K562 (cell line): ENCODE measurements around the gene ADCY1. TPM values are rescaled to one million over a fixed set of nuclear protein-coding genes. Genes with fewer than 3 reads are reported as not detected.

Experiments used
- ATAC-seq: fragments of 200-7000 bp; cut with Tn5 transposase; 3 replicates; pipeline ENCODE4 v1.9.1; 2020; ENCODE audit warnings: moderate library complexity
- BruUV-seq: library from RNA; stranded (reverse); fragments of 400-500 nt; replicated peaks from 2 replicates; lab custom pipeline; 2021; lab: Mats Ljungman, UMichigan
- CTCF ChIA-PET: fragments of 300-600 bp; formaldehyde crosslinking; extraction: SDS; loops from one replicate; lab custom pipeline; 2021; ENCODE audit warnings: low intra/inter-chr PET ratio; lab: Yijun Ruan, JAX
- POLR2A ChIA-PET: fragments of 300-600, 350-650 bp; sonication (Branson Sonifier 250); formaldehyde crosslinking; extraction: SDS; loops from one replicate; lab custom pipeline; 2021; ENCODE audit warnings: antibody characterized with exemption, inconsistent platforms; lab: Yijun Ruan, JAX
- DNase-seq, 4 experiments: peaks; one replicate each; pipeline versions ENCODE4 v3.0.0 to v3.0.0-alpha.2; 2011 to 2018; ENCODE audit warnings: low spot score in 3 of 4, mixed read lengths in 3 of 4; ENCODE audit errors: extremely low read depth in 1 of 4
- FAIRE-seq: peaks from 2 replicates; lab custom pipeline; 2011; peaks lifted over from hg19 to GRCh38; lab: Jason Lieb, UNC
- H2AFZ ChIP-seq: 2 replicates; pipeline ENCODE4 v1.6.0; 2011; ENCODE audit warnings: low read depth, low read length, control low read depth, inconsistent platforms
- H3K27ac ChIP-seq: fragments of 200-600 bp; 3 replicates; pipeline ENCODE4 v1.8.0; 2011; ENCODE audit warnings: low read depth, mild to moderate bottlenecking, control low read depth, inconsistent platforms, low read length, moderate library complexity, mixed read lengths; ENCODE audit errors: extremely low read depth
- H3K27me3 ChIP-seq, 2 experiments: fragments of 300-600 bp in 1 of 2; 2 replicates in 1 of 2; 3 replicates in 1 of 2; pipeline versions ENCODE4 v1.6.0 to v1.8.0; 2011; ENCODE audit warnings: inconsistent platforms in 2 of 2, low read length in 2 of 2, mild to moderate bottlenecking in 1 of 2, mixed read lengths in 1 of 2, moderate library complexity in 1 of 2; ENCODE audit not compliant: control insufficient read depth in 2 of 2, insufficient read depth in 2 of 2
- H3K36me3 ChIP-seq: fragments of 300-600 bp; 3 replicates; pipeline ENCODE4 v1.8.0; 2011; ENCODE audit warnings: mild to moderate bottlenecking, low read length, inconsistent platforms; ENCODE audit not compliant: control insufficient read depth, insufficient read depth
- H3K4me1 ChIP-seq, 2 experiments: fragments of 200-600 bp in 1 of 2; replicated peaks in 1 of 2; 2 replicates in 1 of 2; 3 replicates in 1 of 2; pipeline versions ENCODE4 v1.5.1 to v1.8.0; 2011; ENCODE audit warnings: inconsistent platforms in 2 of 2, low read length in 2 of 2, mild to moderate bottlenecking in 1 of 2, mixed read lengths in 1 of 2, moderate library complexity in 1 of 2; ENCODE audit not compliant: control insufficient read depth in 2 of 2, insufficient read depth in 2 of 2
- H3K4me2 ChIP-seq: 2 replicates; pipeline ENCODE4 v1.6.1; 2011; ENCODE audit warnings: low read length, control low read depth, inconsistent platforms, mixed read lengths; ENCODE audit not compliant: insufficient read depth
- H3K4me3 ChIP-seq: fragments of 200-600 bp; sonication (generic), shearing (Covaris generic); 2 replicates; pipeline ENCODE4 v1.5.1; 2016; ENCODE audit warnings: control low read depth, inconsistent platforms
- H3K79me2 ChIP-seq: fragments of 200-600 bp; 3 replicates; pipeline ENCODE4 v1.8.0; 2011; ENCODE audit warnings: low read length, inconsistent platforms; ENCODE audit not compliant: control insufficient read depth, insufficient read depth
- H3K9ac ChIP-seq, 2 experiments: 2 replicates each; pipeline versions ENCODE4 v1.6.0 to v1.6.1; 2011; ENCODE audit warnings: low read depth in 2 of 2, low read length in 2 of 2, control low read depth in 1 of 2, inconsistent platforms in 1 of 2, mild to moderate bottlenecking in 1 of 2, mixed read lengths in 1 of 2; ENCODE audit not compliant: insufficient read depth in 1 of 2
- H3K9me1 ChIP-seq: one replicate; pipeline ENCODE4 v1.6.0; 2011; ENCODE audit warnings: inconsistent platforms, mild to moderate bottlenecking, low read length, moderate library complexity; ENCODE audit not compliant: control insufficient read depth, insufficient read depth
- H3K9me3 ChIP-seq: replicated peaks from 2 replicates; pipeline ENCODE4 v1.5.1; 2011; ENCODE audit warnings: low read depth, low read length, inconsistent platforms; ENCODE audit not compliant: control insufficient read depth, insufficient read depth
- H4K20me1 ChIP-seq: replicated peaks from 2 replicates; pipeline ENCODE4 v1.6.1; 2011; ENCODE audit warnings: low read length, inconsistent platforms, mixed read lengths; ENCODE audit not compliant: control insufficient read depth, insufficient read depth
- CAMTA2 ChIP-seq: fragments of 250-450 bp; sonication (Bioruptor Pico); conservative IDR thresholded peaks from 2 replicates; pipeline ENCODE4 v1.5.1; 2022
- MECOM ChIP-seq: fragments of 250-450 bp; sonication (Bioruptor Pico); IDR thresholded peaks from 2 replicates; pipeline ENCODE4 v1.8.0; 2022; ENCODE audit warnings: inconsistent platforms
- NR2C1 ChIP-seq, 2 experiments: fragments of 450-650 bp; IDR thresholded peaks; 2 replicates each; pipeline ENCODE4 v1.6.1; 2017; ENCODE audit warnings: mild to moderate bottlenecking in 2 of 2, antibody characterized with exemption in 1 of 2, inconsistent platforms in 1 of 2, missing compliant biosample characterization in 1 of 2, missing genetic modification characterization in 1 of 2
- RUNX1 ChIP-seq: sonication (generic); IDR thresholded peaks from 2 replicates; pipeline ENCODE4 v1.6.1; 2016; ENCODE audit warnings: antibody characterized with exemption, low read depth
- TFAM ChIP-seq: fragments of 250-450 bp; sonication (Bioruptor Pico); conservative IDR thresholded peaks from 2 replicates; pipeline ENCODE4 v1.5.0; 2021; ENCODE audit warnings: mild to moderate bottlenecking, moderate library complexity
- ZKSCAN8 ChIP-seq: fragments of 200-800 bp; sonication (Bioruptor generic); IDR thresholded peaks from 2 replicates; pipeline ENCODE4 v1.6.1; 2016; ENCODE audit warnings: missing genetic modification characterization, missing compliant biosample characterization
- WGBS: fragments of 100-300 bp; shearing (Covaris generic); methylation state at CpG from one replicate; pipeline ENCODE4 v1.1.6; 2016; ENCODE audit warnings: low coverage, mixed read lengths; ENCODE audit not compliant: insufficient coverage; ENCODE audit errors: missing lambda C conversion rate; 5-methylcytosine and 5-hydroxymethylcytosine counted together
- in situ Hi-C: fragments of 300-500 bp; cut with MboI; formaldehyde crosslinking; loops from 4 replicates; pipeline ENCODE4 v1.15.0; 2018; ENCODE audit warnings: inconsistent platforms, mixed read lengths
- intact Hi-C: fragments of 100-400 bp; cut with micrococcal nuclease; formaldehyde crosslinking; loops from 2 replicates; pipeline ENCODE4 v1.14.2; 2022
- polyA plus RNA-seq, 8 experiments: library from polyadenylated mRNA; depleted of rRNA in 4 of 8; stranded (reverse) in 5 of 8; unstranded in 3 of 8; fragments of >200 nt; fragmentation: Nextera tagmentation in 2 of 8; fragmentation: Illumina TruSeq in 1 of 8; extraction: Ambion mirVana in 2 of 8; extraction: Trizol in 1 of 8; gene quantifications; 2 replicates each; pipeline versions ENCODE4 v1.2.1 to v1.2.3, GENCODE V29; 2011 to 2014; ENCODE audit warnings: inconsistent platforms in 1 of 8, missing spikeins in 1 of 8
- total RNA-seq, 7 experiments: library from RNA; depleted of rRNA in 6 of 7; stranded (reverse); fragments of >200 nt in 6 of 7; fragmentation: Illumina TruSeq in 2 of 7; extraction: Trizol in 2 of 7; gene quantifications; 2 replicates each; pipeline versions ENCODE4 v1.2.1 to v1.2.3, GENCODE V29; 2011 to 2021; ENCODE audit warnings: low replicate concordance in 1 of 7
- TF ChIP-seq, protein P1 (sequence below): sonication (generic); formaldehyde crosslinking; IDR thresholded peaks from 2 replicates; pipeline ENCODE4 v1.8.0; 2022; ENCODE audit warnings: missing genetic modification reagents, mild to moderate bottlenecking, borderline replicate concordance
- TF ChIP-seq, protein P2 (sequence below): IDR thresholded peaks from 3 replicates; pipeline ENCODE4 v1.6.1; 2011; ENCODE audit warnings: borderline replicate concordance, mild to moderate bottlenecking; ENCODE audit not compliant: insufficient read length, insufficient read depth
- TF ChIP-seq, protein P3 (sequence below): sonication (generic); formaldehyde crosslinking; IDR thresholded peaks from 2 replicates; pipeline ENCODE4 v1.8.0; 2022; ENCODE audit warnings: missing genetic modification reagents, mild to moderate bottlenecking, borderline replicate concordance
- TF ChIP-seq, protein P4 (sequence below): fragments of 450-650 bp; IDR thresholded peaks from 2 replicates; pipeline ENCODE4 v1.6.1; 2016; ENCODE audit warnings: antibody characterized with exemption
- TF ChIP-seq, protein P5 (sequence below): fragments of 450-650 bp; formaldehyde crosslinking; IDR thresholded peaks from 2 replicates; pipeline ENCODE4 v1.4.0; 2022; ENCODE audit warnings: missing genetic modification characterization

The ADCY1 gene
- total and polyA plus RNA-seq, 9 of the 15 experiments (the other 6 are each of a cell fraction or from before 2014, with no cell fraction given) = under 0.01 to 0.18 (median 0.10) TPM; not detected in 4

DNA sequence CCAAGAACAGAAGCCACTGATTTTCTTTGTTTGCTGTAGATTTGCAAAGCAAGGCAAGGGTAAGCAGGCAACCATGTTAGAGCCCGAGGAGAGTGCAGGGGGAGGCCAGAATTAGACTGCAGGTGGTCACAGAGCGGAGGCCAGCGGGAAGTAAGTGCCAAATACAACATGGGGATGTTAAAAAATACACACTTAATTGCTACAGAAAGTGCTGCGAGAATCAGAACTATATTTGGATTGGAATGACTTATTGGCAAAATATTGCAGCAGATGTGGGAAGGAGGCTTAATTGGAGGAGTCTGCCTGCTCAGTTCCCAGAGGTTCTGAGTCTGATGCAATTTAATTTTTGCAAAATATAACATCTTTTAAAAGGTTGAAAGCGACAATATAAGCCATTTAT is 49.7 kb upstream of the ADCY1 start:
- TF ChIP-seq, protein P1, sequence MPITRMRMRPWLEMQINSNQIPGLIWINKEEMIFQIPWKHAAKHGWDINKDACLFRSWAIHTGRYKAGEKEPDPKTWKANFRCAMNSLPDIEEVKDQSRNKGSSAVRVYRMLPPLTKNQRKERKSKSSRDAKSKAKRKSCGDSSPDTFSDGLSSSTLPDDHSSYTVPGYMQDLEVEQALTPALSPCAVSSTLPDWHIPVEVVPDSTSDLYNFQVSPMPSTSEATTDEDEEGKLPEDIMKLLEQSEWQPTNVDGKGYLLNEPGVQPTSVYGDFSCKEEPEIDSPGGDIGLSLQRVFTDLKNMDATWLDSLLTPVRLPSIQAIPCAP (CRISPR knock-in tag) = no peak
- TF ChIP-seq, protein P2, sequence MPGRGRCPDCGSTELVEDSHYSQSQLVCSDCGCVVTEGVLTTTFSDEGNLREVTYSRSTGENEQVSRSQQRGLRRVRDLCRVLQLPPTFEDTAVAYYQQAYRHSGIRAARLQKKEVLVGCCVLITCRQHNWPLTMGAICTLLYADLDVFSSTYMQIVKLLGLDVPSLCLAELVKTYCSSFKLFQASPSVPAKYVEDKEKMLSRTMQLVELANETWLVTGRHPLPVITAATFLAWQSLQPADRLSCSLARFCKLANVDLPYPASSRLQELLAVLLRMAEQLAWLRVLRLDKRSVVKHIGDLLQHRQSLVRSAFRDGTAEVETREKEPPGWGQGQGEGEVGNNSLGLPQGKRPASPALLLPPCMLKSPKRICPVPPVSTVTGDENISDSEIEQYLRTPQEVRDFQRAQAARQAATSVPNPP = no peak
- TF ChIP-seq MECOM (CRISPR knock-in tag) = no peak
- TF ChIP-seq, protein P3, sequence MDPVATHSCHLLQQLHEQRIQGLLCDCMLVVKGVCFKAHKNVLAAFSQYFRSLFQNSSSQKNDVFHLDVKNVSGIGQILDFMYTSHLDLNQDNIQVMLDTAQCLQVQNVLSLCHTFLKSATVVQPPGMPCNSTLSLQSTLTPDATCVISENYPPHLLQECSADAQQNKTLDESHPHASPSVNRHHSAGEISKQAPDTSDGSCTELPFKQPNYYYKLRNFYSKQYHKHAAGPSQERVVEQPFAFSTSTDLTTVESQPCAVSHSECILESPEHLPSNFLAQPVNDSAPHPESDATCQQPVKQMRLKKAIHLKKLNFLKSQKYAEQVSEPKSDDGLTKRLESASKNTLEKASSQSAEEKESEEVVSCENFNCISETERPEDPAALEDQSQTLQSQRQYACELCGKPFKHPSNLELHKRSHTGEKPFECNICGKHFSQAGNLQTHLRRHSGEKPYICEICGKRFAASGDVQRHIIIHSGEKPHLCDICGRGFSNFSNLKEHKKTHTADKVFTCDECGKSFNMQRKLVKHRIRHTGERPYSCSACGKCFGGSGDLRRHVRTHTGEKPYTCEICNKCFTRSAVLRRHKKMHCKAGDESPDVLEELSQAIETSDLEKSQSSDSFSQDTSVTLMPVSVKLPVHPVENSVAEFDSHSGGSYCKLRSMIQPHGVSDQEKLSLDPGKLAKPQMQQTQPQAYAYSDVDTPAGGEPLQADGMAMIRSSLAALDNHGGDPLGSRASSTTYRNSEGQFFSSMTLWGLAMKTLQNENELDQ (CRISPR knock-in tag) = no peak
- TF ChIP-seq, protein P4, sequence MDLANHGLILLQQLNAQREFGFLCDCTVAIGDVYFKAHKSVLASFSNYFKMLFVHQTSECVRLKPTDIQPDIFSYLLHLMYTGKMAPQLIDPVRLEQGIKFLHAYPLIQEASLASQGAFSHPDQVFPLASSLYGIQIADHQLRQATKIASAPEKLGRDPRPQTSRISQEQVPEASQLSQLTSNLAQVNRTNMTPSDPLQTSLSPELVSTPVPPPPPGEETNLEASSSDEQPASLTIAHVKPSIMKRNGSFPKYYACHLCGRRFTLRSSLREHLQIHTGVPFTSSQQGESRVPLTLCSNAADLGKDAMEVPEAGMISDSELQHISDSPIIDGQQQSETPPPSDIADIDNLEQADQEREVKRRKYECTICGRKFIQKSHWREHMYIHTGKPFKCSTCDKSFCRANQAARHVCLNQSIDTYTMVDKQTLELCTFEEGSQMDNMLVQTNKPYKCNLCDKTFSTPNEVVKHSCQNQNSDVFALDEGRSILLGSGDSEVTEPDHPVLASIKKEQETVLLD = no peak
- no peak for TF ChIP-seq CAMTA2 (CRISPR knock-in tag)
- no peak for TF ChIP-seq TFAM (CRISPR knock-in tag)
- TF ChIP-seq, protein P5, sequence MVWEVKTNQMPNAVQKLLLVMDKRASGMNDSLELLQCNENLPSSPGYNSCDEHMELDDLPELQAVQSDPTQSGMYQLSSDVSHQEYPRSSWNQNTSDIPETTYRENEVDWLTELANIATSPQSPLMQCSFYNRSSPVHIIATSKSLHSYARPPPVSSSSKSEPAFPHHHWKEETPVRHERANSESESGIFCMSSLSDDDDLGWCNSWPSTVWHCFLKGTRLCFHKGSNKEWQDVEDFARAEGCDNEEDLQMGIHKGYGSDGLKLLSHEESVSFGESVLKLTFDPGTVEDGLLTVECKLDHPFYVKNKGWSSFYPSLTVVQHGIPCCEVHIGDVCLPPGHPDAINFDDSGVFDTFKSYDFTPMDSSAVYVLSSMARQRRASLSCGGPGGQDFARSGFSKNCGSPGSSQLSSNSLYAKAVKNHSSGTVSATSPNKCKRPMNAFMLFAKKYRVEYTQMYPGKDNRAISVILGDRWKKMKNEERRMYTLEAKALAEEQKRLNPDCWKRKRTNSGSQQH = no peak
- TF ChIP-seq ZKSCAN8 (CRISPR knock-in tag) = no peak
- TF ChIP-seq RUNX1 = no peak
- TF ChIP-seq NR2C1 (IDR thresholded peaks at IDR 0.05) = no peak
- no peak for TF ChIP-seq NR2C1 (tag; IDR thresholded peaks at IDR 0.05)
- ChIA-PET CTCF (no interaction called here), POLR2A (interaction anchor here (1.2 kb wide), 1 partner anchor 366 kb away, joined by 3 read pairs; no protein-coding TSS in a partner anchor)
- no peak overlapping the region for H3K27ac ChIP-seq
- H3K4me3 ChIP-seq = no peak overlapping the region
- H3K4me1 ChIP-seq = no peaks in the 10 kb centered on the region
- H2AFZ ChIP-seq = no peak overlapping the region
- no TSS peak for BruUV-seq
- DNase-seq (no peak), ATAC-seq (no peak), FAIRE-seq (no peak)
- no peaks in the 10 kb centered on the region for H3K79me2 ChIP-seq
- no peak overlapping the region for H3K9ac ChIP-seq
- H4K20me1 ChIP-seq = no peaks in the 10 kb centered on the region
- no peaks in the 10 kb centered on the region for H3K9me3 ChIP-seq
- H3K36me3 ChIP-seq = no peaks in the 10 kb centered on the region
- intact Hi-C loops (no loop called here), in situ Hi-C loops (no loop called here)
- no peaks in the 10 kb centered on the region for H3K9me1 ChIP-seq
- H3K4me2 ChIP-seq = no peak overlapping the region
- 2% methylated on average over 5 of the region's 5 CpGs for WGBS
- no peaks in the 10 kb centered on the region for H3K27me3 ChIP-seq
